NCI-H2227 treated with DMSO at 0.1 percent for 48 hours (cell line): ENCODE results near the gene PDXK.

Source experiments
- DNase-seq: peaks from one replicate; lab custom pipeline; 2025; lab: John Stamatoyannopoulos, UW

Gene PDXK

GRCh38 chr21:43783098-43783700 lies 64.3 kb downstream of the PDXK start:
- no peak for DNase-seq

DNA sequence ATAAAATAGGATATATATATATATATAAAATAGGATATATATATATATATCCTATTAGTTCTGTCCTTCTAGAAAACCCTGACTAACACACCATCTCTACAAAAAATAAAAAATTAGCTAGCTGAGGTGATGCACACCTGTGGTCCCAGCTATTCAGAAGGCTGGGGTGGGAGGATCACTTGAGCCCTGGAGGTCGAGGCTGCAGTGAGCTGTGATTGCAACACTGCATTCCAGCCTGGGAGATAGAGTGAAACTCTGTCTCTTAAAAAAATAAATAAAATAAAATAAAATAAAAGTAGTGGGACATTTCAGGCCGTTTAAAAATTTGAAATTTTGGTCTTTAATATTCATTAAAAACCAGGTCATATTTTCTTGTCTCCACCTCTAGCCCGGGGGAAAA lies 66.2 kb downstream of the PDXK start:
- DNase-seq: no peak

DNA sequence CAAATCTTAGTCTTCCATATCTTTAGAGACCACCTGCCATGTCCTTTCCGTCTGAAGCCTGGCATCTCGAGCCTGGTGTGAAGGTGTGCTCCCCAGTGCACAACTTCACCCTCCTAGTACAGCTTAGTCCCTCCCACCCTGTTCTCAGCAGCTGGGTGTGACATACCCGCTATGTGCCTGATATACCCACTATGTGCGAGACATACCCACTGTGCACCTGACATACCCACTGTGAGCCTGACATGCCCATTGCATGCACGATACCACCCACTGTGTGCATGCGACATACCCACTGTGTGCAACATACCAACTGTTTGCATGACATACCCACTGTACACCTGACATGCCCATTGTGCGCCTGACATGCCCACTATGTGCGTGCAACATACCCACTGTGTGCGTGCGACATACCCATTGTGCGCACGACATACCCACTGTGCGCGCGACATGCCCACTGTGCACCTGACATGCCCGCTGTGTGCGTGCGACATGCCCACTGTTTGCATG lies 67.4 kb downstream of the PDXK start:
- no peak for DNase-seq

DNA sequence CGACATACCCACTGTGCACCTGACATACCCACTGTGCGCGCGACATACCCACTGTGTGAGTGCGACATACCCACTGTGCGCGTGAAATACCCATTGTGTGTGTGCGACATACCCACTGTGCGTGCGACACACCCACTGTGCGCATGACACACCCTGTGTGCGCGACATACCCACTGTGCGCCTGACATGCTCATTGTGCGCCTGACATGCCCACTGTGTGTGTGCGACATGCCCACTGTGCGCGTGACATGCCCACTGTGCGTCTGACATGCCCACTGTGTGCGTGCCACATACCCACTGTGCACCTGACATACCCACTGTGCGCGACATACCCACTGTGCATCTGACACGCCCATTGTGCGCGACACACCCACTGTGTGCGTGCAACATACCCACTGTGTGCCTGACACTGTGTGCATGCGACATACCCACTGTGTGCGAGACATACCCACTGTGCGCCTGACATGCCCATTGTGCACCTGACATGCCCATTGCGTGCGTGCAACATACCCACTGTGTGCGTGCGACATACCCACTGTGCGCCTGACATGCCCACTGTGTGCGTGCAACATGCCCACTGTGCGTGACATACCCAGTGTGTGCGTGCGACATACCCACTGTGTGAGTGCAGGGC lies 68.0 kb downstream of the PDXK start:
- DNase-seq: no peak

- peak; percentile 91 for DNase-seq
Observed at GRCh38 chr21:43789276-43790009, 70.5 kb downstream of the PDXK start, which contains the start of gene RRP1. Gene RRP1 (plus strand): TSS chr21:43789577. CDS start chr21:43789630, 53 bp downstream.

DNA sequence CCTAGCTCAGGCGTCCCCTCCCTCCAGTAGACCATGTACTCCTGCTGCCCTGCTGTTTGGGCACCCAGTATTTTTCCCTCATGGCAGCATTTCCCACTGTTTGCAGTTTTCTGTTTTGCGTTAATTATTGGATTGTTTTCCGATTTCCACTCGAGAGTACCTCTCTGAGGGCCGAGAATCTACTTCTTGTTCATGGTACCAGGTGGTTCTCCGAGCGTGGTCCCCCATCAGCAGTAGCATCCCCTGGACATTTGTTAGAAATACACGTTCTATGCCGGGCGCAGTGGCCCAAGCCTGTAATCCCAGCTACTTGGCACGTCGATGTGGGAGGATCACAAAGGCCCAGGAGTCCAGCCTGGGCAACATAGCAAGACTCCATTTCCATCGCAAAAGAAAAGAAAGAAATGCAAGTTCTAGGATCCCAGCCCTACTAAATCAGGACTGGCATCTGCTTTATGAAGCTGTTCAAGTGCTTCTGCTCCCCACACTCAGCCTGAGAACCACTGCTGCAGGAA lies 71.1 kb downstream of the PDXK start:
- no peak for DNase-seq

GRCh38 chr21:43792406-43792805 lies 73.5 kb downstream of the PDXK start:
- no peak for DNase-seq

DNA sequence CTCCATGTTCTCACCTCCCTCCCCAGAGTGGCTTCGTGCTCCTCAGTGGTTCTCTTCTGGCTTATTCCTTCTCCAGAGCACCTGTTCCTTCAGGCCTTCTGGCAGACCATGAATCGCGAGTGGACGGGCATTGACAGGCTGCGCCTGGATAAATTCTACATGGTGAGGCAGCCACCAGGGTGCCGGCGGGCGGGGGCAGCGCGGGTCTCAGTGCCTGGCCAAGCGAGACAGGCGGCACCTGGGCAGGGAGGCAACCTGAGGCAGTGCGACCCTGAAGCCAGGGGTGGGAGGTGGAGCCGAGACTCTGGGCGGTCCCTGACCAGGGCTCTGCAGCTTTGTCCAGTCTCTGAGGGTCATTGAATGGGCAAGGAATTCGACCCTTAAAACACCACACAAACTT lies 74.3 kb downstream of the PDXK start:
- no peak for DNase-seq

DNA sequence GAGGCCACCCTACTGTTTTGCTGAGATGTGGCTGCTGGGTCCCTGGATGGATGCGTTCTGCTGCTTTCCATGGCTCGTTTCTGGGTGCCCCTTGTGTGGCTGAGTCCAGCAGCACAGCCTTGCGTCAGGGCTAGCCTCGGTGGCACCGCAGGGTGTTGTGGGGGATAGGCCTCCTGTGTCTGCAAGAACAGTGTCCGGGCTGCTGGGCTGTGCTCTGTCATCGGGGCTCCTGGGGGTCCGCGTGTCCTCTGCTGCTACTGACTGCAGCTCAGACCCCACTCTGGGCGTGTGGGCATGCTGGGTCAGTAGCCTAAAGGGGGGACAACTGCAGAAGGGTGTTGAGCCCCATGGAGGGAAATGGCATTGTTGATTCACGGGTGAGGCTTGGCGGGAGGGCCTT lies 75.4 kb downstream of the PDXK start:
- DNase-seq: no peak

- DNase-seq: no peak
Observed at GRCh38 chr21:43794857-43795256, 75.9 kb downstream of the PDXK start.

- DNase-seq: no peak
Observed at GRCh38 chr21:43797415-43797814, 78.5 kb downstream of the PDXK start.

DNA sequence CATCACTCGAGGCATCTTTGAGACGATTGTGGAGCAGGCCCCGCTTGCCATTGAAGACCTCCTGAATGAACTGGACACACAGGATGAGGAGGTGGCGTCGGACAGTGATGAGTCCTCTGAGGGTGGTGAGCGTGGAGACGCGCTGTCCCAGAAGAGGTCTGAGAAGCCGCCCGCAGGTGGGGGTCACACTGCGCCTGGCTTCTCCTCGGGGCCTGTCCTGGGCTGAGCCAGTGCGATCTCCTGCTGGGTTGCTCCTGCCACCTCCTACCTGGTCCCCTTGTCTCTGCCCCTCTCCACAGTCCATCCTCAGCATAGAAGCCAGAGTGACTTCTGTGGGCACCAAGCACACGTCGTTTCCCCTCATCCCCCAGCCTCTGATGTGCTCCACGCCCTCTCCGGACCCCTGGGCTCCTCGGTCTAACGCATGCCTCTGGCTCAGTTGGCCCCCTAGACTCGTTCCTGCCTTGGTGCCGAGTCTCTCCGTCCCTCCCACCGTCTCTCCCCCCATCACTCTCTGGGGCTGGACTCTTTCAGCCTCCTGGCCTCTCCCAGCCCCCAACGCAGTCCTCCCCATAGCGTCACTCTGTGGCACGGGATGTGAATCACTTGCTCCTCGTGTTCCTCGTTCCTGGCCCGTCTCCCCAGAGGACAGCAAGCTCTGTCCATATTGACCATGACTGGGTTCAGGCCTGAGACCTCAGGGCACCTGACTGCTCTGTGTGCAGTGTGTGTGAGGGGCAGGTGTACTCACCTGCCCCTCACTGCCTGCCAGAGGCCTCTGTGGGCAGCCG lies 79.2 kb downstream of the PDXK start:
- DNase-seq: no peak

DNA sequence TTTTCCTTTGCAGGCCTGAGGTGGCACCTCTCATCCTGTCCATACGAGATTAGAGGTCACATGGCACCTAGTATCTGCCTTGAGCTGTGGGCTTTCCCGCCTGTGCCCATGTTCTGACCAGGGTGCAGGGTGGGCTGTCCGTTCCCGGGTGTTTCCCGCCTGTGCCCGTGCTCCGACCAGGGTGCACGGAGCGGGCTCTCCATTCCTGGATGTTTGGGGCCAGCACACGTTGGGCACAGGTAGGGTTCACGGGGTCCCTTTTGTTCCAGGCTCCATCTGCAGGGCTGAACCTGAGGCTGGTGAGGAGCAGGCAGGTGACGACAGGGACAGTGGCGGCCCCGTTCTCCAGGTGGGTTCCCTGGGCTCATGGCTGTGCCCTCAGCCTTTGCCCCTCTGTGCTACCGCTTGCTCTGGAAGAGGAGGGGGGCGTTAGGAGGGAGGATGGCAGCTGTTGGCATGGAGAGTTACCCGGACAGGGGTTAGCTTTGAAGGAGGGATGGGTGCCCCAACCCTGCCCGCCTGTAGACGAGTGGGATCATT lies 80.4 kb downstream of the PDXK start:
- no peak for DNase-seq

GRCh38 chr21:43800124-43800523 lies 81.2 kb downstream of the PDXK start:
- no peak for DNase-seq

DNA sequence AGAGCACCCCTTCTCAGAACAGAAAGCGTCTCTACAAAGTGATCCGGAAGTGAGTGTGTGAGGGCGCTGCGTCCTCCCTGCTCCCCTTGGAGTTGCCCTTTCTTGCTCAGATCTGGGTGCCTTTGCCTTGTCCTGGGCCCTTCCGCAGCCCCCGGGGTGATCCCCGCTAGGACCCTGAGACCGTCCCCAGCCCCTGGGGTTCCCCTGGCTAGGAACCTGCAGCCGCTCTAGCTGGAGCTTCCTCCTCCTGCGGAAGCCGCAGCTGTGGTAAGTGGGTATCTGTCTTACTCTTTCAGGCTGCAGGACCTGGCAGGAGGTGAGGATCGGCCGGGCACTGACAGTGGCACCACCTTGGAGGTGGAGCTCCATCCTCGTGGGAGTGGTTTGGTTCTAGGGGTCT lies 81.6 kb downstream of the PDXK start:
- no peak for DNase-seq

DNA sequence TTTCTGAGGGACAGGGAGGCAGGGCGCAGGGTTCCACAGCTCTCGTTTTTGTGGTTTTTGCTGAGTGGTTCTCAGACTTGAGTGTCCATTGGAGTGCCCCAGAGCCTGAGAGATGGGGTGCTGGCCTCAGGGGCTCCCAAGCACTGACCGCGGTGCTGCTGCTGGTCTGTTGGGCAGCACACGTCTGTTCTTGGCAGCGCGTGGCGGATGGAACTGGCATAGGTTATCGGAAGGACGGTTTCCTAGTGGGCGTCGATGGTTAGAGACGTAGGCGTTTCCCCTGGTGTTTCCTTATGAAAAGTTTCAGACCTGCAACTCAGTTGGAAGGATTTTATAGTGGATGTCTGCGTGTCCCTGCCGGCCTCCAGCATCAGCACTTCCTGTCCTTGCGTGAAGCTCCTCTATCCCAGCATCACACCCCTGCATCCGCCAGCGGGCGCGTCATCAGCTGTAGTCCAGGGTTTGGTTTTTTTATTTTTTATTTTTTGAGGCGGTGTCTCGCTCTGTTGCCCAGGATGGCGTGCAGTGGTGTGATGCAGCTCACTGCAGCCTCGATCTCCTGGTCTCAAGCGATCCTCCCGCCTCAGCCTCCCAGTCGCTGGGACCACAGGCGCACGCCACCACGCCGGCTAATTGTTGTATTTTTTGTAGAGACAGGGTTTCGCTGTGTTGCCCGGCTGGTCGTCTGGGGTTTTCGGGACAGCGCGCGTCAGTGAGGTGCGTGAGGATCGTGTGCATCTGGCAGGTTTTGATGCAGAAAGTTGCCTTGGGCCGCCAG lies 82.3 kb downstream of the PDXK start:
- no peak for DNase-seq

DNA sequence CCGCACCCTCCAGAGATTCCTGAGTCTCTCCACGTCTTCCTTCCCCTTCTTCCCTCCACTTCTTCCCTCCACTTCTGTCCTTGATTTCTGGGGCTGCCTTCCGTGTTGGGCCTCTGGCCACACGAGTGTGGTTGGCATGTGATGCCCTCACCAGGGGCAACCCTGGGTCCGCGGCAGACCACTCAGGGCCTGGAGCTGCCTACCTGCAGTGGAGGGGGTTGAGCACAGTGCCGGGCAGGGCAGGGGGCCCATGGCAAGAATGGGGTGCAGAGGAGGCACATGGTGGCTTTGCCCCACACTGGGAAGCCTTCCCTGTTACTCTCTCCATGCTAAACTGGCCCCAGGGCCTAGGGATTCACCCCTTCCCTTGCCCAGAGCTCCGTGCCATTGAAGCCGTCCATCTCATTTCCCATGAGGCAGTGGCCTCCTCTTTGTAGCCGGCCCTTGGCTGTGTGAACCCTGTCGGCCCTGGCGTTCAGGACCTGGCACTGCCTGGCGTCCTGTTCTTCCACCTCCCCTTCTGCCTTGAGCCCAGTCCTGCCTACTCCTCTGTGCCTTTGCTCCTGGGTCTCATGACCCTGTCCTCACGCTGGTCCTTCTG lies 83.9 kb downstream of the PDXK start:
- DNase-seq: no peak

GRCh38 chr21:43803558-43804300 lies 84.8 kb downstream of the PDXK start:
- no peak for DNase-seq

- no peak for DNase-seq
Observed at GRCh38 chr21:43805275-43805800, 86.4 kb downstream of the PDXK start.
